IPS-NIHi7 (cell line): ENCODE measurements around the gene ELAVL2.
A peak's percentile ranks its signal among the peaks of the same experiment; 100 is the strongest.

Source experiments
- DNase-seq: peaks from one replicate; pipeline ENCODE4 v3.0.0; 2012; ENCODE audit warnings: mixed read lengths; ENCODE audit errors: extremely low spot score

ELAVL2 gene

GRCh38 chr9:23663125-23663524, 162.9 kb downstream of the ELAVL2 start:
- DNase-seq, result no peak

GRCh38 chr9:23662320-23662719, 163.7 kb downstream of the ELAVL2 start:
- DNase-seq, result no peak

GRCh38 chr9:23659346-23660006, 166.6 kb downstream of the ELAVL2 start:
- DNase-seq, result peak; percentile 29

- DNase-seq, result no peak
These were observed 167.4 kb downstream of the ELAVL2 start for GRCh38 chr9:23658376-23659258.

GRCh38 chr9:23651051-23651450, 175.0 kb downstream of the ELAVL2 start:
- DNase-seq, result no peak

GRCh38 chr9:23648651-23649050, 177.4 kb downstream of the ELAVL2 start:
- no peak for DNase-seq

- DNase-seq, result no peak
These were observed 181.1 kb downstream of the ELAVL2 start for GRCh38 chr9:23644896-23645295.

GRCh38 chr9:23644326-23644725, 181.7 kb downstream of the ELAVL2 start:
- DNase-seq, result no peak

- DNase-seq, result no peak
These were observed 182.3 kb downstream of the ELAVL2 start for GRCh38 chr9:23643656-23644258.
